WTC11 (cell line): ENCODE measurements around the gene TMEM115. TPM values are rescaled to one million over a fixed set of nuclear protein-coding genes. Genes with fewer than 3 reads are reported as not detected.

Experiments used
- ATAC-seq: fragments of 200-7000 bp; cut with Tn5 transposase; 2 replicates; pipeline ENCODE4 v1.10.0; 2021; ENCODE audit warnings: mild to moderate bottlenecking, moderate library complexity
- CTCF ChIA-PET: fragments of 300-600 bp; sonication (Branson Sonifier 250); formaldehyde crosslinking; loops from one replicate; lab custom pipeline; 2021; ENCODE audit warnings: antibody characterized with exemption; lab: Charles Lee
- POLR2A ChIA-PET: fragments of 350-600 bp; sonication (Branson Sonifier 250); formaldehyde crosslinking; loops from one replicate; lab custom pipeline; 2021; ENCODE audit warnings: antibody characterized with exemption; lab: Charles Lee
- DNase-seq: peaks from one replicate; pipeline ENCODE4 v3.0.0; 2021; ENCODE audit warnings: low spot score
- H3K27ac Mint-ChIP-seq: 2 replicates; pipeline ENCODE4 v1.8.0; 2021; ENCODE audit warnings: mixed read lengths
- H3K27me3 Mint-ChIP-seq: 2 replicates; pipeline ENCODE4 v1.8.0; 2021; ENCODE audit warnings: low read depth, mild to moderate bottlenecking, moderate library complexity, mixed read lengths
- H3K36me3 Mint-ChIP-seq: 2 replicates; pipeline ENCODE4 v1.8.0; 2021; ENCODE audit warnings: mixed read lengths
- H3K4me1 Mint-ChIP-seq: 2 replicates; pipeline ENCODE4 v1.8.0; 2022; ENCODE audit warnings: mixed read lengths
- H3K4me3 Mint-ChIP-seq: 2 replicates; pipeline ENCODE4 v1.8.0; 2021; ENCODE audit warnings: mild to moderate bottlenecking, moderate library complexity, mixed read lengths
- H3K9me3 Mint-ChIP-seq: 2 replicates; pipeline ENCODE4 v1.8.0; 2021; ENCODE audit warnings: mixed read lengths
- ATF1 ChIP-seq: sonication (generic); formaldehyde crosslinking; IDR thresholded peaks from 2 replicates; pipeline ENCODE4 v1.8.1; 2023; ENCODE audit warnings: mild to moderate bottlenecking, moderate library complexity, missing genetic modification reagents
- CREB1 ChIP-seq: sonication (generic); formaldehyde crosslinking; IDR thresholded peaks from 2 replicates; pipeline ENCODE4 v1.8.0; 2023; ENCODE audit warnings: mild to moderate bottlenecking, missing genetic modification reagents
- ELF4 ChIP-seq: sonication (generic); formaldehyde crosslinking; IDR thresholded peaks from 2 replicates; pipeline ENCODE4 v1.8.1; 2022; ENCODE audit warnings: low read depth, mild to moderate bottlenecking, moderate library complexity, missing genetic modification reagents
- ESRRA ChIP-seq: sonication (generic); formaldehyde crosslinking; IDR thresholded peaks from 2 replicates; pipeline ENCODE4 v1.8.1; 2022; ENCODE audit warnings: mild to moderate bottlenecking, missing genetic modification reagents, borderline replicate concordance
- FOXJ3 ChIP-seq: sonication (generic); formaldehyde crosslinking; IDR thresholded peaks from 2 replicates; pipeline ENCODE4 v1.9.0; 2021; ENCODE audit warnings: missing genetic modification reagents, mild to moderate bottlenecking, borderline replicate concordance
- FOXP1 ChIP-seq: sonication (generic); formaldehyde crosslinking; IDR thresholded peaks from 2 replicates; pipeline ENCODE4 v1.8.0; 2022; ENCODE audit warnings: missing genetic modification reagents, mild to moderate bottlenecking, moderate library complexity, borderline replicate concordance
- FOXP4 ChIP-seq: sonication (generic); formaldehyde crosslinking; IDR thresholded peaks from 2 replicates; pipeline ENCODE4 v1.8.0; 2022; ENCODE audit warnings: mild to moderate bottlenecking, missing genetic modification reagents
- HMGA2 ChIP-seq: fragments of 250-450 bp; sonication (Bioruptor Pico); IDR thresholded peaks from 2 replicates; pipeline ENCODE4 v1.4.0; 2021; ENCODE audit warnings: mild to moderate bottlenecking, moderate library complexity
- KAT7 ChIP-seq: sonication (generic); formaldehyde crosslinking; IDR thresholded peaks from 2 replicates; pipeline ENCODE4 v1.8.1; 2023; ENCODE audit warnings: missing genetic modification reagents, mild to moderate bottlenecking, borderline replicate concordance
- MYBL2 ChIP-seq: sonication (generic); formaldehyde crosslinking; IDR thresholded peaks from 2 replicates; pipeline ENCODE4 v1.8.1; 2023; ENCODE audit warnings: mild to moderate bottlenecking, moderate library complexity, missing genetic modification reagents
- NFATC4 ChIP-seq: fragments of 250-450 bp; sonication (Bioruptor Pico); IDR thresholded peaks from 2 replicates; pipeline ENCODE4 v1.9.0; 2021; ENCODE audit warnings: mild to moderate bottlenecking
- NR3C1 ChIP-seq: sonication (generic); formaldehyde crosslinking; conservative IDR thresholded peaks from 2 replicates; pipeline ENCODE4 v1.8.1; 2023; ENCODE audit warnings: low read depth, mild to moderate bottlenecking, missing genetic modification reagents
- RELA ChIP-seq: sonication (generic); formaldehyde crosslinking; IDR thresholded peaks from 2 replicates; pipeline ENCODE4 v1.8.1; 2022; ENCODE audit warnings: missing genetic modification reagents, mild to moderate bottlenecking, borderline replicate concordance
- RORB ChIP-seq: fragments of 250-450 bp; sonication (Bioruptor Pico); IDR thresholded peaks from 2 replicates; pipeline ENCODE4 v1.9.0; 2021; ENCODE audit warnings: mild to moderate bottlenecking
- USF1 ChIP-seq: sonication (generic); formaldehyde crosslinking; IDR thresholded peaks from 2 replicates; pipeline ENCODE4 v1.8.0; 2022; ENCODE audit warnings: mild to moderate bottlenecking, missing genetic modification reagents
- USF2 ChIP-seq: sonication (generic); formaldehyde crosslinking; IDR thresholded peaks from 2 replicates; pipeline ENCODE4 v1.8.1; 2023; ENCODE audit warnings: mild to moderate bottlenecking, missing genetic modification reagents, moderate library complexity
- ZNF138 ChIP-seq: sonication (generic); formaldehyde crosslinking; conservative IDR thresholded peaks from 2 replicates; pipeline ENCODE4 v1.8.1; 2022; ENCODE audit warnings: mild to moderate bottlenecking, moderate library complexity, missing genetic modification reagents
- ZNF219 ChIP-seq: sonication (generic); formaldehyde crosslinking; IDR thresholded peaks from 2 replicates; pipeline ENCODE4 v1.8.0; 2023; ENCODE audit warnings: missing genetic modification reagents, mild to moderate bottlenecking, borderline replicate concordance
- ZNF263 ChIP-seq: sonication (generic); formaldehyde crosslinking; IDR thresholded peaks from 2 replicates; pipeline ENCODE4 v1.8.1; 2022; ENCODE audit warnings: low read depth, mild to moderate bottlenecking, moderate library complexity, missing genetic modification reagents
- ZNF423 ChIP-seq: fragments of 250-450 bp; sonication (Bioruptor Pico); IDR thresholded peaks from 2 replicates; pipeline ENCODE4 v2.1.2; 2022; ENCODE audit warnings: mild to moderate bottlenecking, moderate library complexity
- total RNA-seq: library from RNA; stranded (reverse); gene quantifications from 3 replicates; pipeline ENCODE4 v1.2.3, GENCODE V29; 2021
- TF ChIP-seq, protein P1 (sequence below): fragments of 250-450 bp; sonication (Bioruptor Pico); IDR thresholded peaks from 2 replicates; pipeline ENCODE4 v2.1.2; 2022; ENCODE audit warnings: mild to moderate bottlenecking, moderate library complexity
- TF ChIP-seq, protein P2 (sequence below): sonication (generic); formaldehyde crosslinking; conservative IDR thresholded peaks from 2 replicates; pipeline ENCODE4 v1.8.1; 2023; ENCODE audit warnings: mild to moderate bottlenecking, low read depth, missing genetic modification reagents, moderate library complexity
- TF ChIP-seq, protein P3 (sequence below): fragments of 250-450 bp; sonication (Bioruptor Pico); IDR thresholded peaks from 2 replicates; pipeline ENCODE4 v1.9.0; 2021; ENCODE audit warnings: mild to moderate bottlenecking
- TF ChIP-seq, protein P4 (sequence below): fragments of 250-450 bp; sonication (Bioruptor Pico); conservative IDR thresholded peaks from 2 replicates; pipeline ENCODE4 v1.9.0; 2021; ENCODE audit warnings: mild to moderate bottlenecking

TMEM115 gene
- total RNA-seq, 1 experiment from 2014 or later: 30.0 TPM

DNA sequence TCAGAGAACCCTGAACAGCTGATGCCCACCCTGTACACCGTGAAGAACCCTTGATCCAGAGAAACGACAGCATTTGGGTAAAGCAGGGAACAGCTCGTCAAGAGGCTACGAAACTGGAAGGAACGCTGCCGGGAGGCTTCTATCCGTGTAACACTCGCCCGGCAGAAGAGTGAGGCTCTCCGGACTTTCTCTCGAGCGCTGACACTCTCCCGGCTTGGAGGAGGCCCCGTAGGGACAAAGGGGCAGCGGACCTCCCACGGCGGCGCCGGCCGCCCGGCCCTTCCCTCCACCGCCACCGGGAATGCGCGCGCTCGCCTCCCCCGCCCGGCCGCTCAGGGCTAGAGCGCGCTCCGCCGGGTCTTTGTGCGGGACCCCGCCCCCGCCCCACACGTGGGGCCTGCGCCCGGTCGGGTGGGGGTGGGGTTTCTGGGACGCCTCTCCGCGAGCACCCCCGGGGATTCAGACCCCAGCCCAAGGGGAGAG, 38.4 kb downstream of the TMEM115 start:
- Mint-ChIP-seq H3K4me3 (peak overlapping the region; percentile 93), H3K36me3 (peaks cover 35% of the 10 kb centered on the region), H3K27ac (peak overlapping the region; percentile 44), H3K9me3 (no peaks in the 10 kb centered on the region), H3K27me3 (no peaks in the 10 kb centered on the region), H3K4me1 (peaks cover 40% of the 10 kb centered on the region)
- DNase-seq (peak; percentile 81), ATAC-seq (peak; percentile 26)
- POLR2A ChIA-PET: interaction anchor here (0.6 to 2.0 kb wide), 5 partner anchors 16 to 124 kb away, joined by 3 to 8 read pairs (median 5); partner anchors contain the start of genes HYAL3 and NAA80
- CTCF ChIA-PET: interaction anchor here (0.6 to 5.5 kb wide), 39 partner anchors 12 to 1382 kb away, joined by 3 to 95 read pairs (median 4); partner anchors contain the start of genes CISH, CYB561D2, HEMK1 and HYAL1
- no peak for TF ChIP-seq ZNF219 (CRISPR knock-in tag)
- TF ChIP-seq FOXP4 (CRISPR knock-in tag): no peak
- peak; percentile 71; the same call in 1 of the 2 replicates for TF ChIP-seq RELA (CRISPR knock-in tag)
- TF ChIP-seq RORB (CRISPR knock-in tag): no peak
- peak; percentile 81 for TF ChIP-seq USF2 (CRISPR knock-in tag)
- TF ChIP-seq FOXP1 (CRISPR knock-in tag): peak; percentile 79; the same call in 1 of the 2 replicates
- no peak for TF ChIP-seq FOXJ3 (CRISPR knock-in tag)
- 0 out of 2 replicates have a peak, but pooled peaks have one; percentile 13 for TF ChIP-seq ZNF263 (CRISPR knock-in tag)
- TF ChIP-seq ESRRA (CRISPR knock-in tag): no peak
- TF ChIP-seq, protein P1, sequence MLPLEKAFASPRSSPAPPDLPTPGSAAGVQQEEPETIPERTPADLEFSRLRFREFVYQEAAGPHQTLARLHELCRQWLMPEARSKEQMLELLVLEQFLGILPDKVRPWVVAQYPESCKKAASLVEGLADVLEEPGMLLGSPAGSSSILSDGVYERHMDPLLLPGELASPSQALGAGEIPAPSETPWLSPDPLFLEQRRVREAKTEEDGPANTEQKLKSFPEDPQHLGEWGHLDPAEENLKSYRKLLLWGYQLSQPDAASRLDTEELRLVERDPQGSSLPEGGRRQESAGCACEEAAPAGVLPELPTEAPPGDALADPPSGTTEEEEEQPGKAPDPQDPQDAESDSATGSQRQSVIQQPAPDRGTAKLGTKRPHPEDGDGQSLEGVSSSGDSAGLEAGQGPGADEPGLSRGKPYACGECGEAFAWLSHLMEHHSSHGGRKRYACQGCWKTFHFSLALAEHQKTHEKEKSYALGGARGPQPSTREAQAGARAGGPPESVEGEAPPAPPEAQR: no peak
- TF ChIP-seq NR3C1: no peak
- 0 out of 2 replicates have a peak, but pooled peaks have one; percentile 36 for TF ChIP-seq MYBL2 (CRISPR knock-in tag)
- TF ChIP-seq HMGA2 (CRISPR knock-in tag): no peak
- TF ChIP-seq KAT7: peak; percentile 99
- no peak for TF ChIP-seq ZNF423 (CRISPR knock-in tag)
- no peak for TF ChIP-seq CREB1 (CRISPR knock-in tag)
- TF ChIP-seq, protein P2, sequence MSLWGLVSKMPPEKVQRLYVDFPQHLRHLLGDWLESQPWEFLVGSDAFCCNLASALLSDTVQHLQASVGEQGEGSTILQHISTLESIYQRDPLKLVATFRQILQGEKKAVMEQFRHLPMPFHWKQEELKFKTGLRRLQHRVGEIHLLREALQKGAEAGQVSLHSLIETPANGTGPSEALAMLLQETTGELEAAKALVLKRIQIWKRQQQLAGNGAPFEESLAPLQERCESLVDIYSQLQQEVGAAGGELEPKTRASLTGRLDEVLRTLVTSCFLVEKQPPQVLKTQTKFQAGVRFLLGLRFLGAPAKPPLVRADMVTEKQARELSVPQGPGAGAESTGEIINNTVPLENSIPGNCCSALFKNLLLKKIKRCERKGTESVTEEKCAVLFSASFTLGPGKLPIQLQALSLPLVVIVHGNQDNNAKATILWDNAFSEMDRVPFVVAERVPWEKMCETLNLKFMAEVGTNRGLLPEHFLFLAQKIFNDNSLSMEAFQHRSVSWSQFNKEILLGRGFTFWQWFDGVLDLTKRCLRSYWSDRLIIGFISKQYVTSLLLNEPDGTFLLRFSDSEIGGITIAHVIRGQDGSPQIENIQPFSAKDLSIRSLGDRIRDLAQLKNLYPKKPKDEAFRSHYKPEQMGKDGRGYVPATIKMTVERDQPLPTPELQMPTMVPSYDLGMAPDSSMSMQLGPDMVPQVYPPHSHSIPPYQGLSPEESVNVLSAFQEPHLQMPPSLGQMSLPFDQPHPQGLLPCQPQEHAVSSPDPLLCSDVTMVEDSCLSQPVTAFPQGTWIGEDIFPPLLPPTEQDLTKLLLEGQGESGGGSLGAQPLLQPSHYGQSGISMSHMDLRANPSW (CRISPR knock-in tag): no peak
- no peak for TF ChIP-seq NFATC4
- TF ChIP-seq, protein P3, sequence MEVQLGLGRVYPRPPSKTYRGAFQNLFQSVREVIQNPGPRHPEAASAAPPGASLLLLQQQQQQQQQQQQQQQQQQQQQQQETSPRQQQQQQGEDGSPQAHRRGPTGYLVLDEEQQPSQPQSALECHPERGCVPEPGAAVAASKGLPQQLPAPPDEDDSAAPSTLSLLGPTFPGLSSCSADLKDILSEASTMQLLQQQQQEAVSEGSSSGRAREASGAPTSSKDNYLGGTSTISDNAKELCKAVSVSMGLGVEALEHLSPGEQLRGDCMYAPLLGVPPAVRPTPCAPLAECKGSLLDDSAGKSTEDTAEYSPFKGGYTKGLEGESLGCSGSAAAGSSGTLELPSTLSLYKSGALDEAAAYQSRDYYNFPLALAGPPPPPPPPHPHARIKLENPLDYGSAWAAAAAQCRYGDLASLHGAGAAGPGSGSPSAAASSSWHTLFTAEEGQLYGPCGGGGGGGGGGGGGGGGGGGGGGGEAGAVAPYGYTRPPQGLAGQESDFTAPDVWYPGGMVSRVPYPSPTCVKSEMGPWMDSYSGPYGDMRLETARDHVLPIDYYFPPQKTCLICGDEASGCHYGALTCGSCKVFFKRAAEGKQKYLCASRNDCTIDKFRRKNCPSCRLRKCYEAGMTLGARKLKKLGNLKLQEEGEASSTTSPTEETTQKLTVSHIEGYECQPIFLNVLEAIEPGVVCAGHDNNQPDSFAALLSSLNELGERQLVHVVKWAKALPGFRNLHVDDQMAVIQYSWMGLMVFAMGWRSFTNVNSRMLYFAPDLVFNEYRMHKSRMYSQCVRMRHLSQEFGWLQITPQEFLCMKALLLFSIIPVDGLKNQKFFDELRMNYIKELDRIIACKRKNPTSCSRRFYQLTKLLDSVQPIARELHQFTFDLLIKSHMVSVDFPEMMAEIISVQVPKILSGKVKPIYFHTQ (CRISPR knock-in tag): no peak
- TF ChIP-seq ELF4 (CRISPR knock-in tag): no peak
- TF ChIP-seq ZNF138 (CRISPR knock-in tag): no peak
- peak; percentile 58; the same call in 1 of the 2 replicates for TF ChIP-seq USF1 (CRISPR knock-in tag)
- TF ChIP-seq, protein P4, sequence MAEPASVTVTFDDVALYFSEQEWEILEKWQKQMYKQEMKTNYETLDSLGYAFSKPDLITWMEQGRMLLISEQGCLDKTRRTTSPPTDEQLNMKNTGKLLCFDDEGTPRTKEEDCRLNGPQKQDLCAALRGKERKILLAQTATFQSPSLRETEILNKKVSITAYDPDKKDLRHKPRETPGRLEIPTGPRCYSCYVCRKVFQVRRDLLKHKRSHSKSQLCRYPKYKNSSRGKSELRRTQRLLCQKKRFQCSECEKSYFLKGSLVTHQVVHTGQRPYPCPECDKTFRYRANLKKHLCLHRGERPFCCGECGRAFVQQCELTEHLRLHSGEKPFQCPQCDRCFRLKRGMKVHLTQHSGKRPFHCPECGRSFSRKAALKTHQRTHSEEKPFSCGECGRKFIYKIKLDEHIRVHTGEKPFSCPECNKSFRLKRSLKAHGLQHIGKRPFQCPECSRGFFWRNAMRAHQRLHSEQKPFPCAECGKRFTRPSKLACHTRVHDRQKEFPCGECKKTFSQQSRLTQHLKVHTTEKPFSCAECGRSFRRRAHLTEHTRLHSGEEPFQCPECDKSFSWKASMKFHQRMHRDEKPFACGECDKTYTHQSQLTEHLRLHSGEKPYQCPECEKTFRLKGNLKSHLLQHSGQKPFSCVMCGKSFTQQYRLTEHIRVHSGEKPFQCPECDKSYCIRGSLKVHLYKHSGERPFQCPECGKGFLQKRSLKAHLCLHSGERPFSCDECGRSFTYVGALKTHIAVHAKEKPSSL (CRISPR knock-in tag): no peak
- TF ChIP-seq ATF1 (CRISPR knock-in tag): no peak
